Fibroblast of skin of right quadriceps (primary cell): ENCODE results near the gene FAM8A1.

Source experiments
- DNase-seq: peaks from one replicate; pipeline ENCODE4 v3.0.0-alpha.2; 2013

FAM8A1 gene

DNA sequence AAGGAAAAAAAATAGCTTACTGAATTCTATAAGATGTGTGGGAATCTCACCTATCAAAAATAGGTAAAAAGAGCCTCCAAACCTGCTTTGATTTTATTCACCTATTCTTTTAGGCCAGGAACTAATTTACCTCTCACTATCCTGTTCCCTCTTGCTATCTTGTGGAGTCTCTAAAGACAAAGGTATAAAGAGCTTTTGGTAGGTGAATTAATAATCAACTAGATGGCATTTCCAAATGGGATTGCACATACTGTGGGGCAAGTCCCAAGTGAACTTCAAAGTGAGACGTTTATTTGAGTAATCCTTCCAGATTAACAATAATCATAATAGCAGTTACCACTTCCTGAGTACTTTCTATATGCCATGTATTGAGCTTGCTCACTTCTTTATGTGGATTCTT is 2.8 kb downstream of the FAM8A1 start:
- DNase-seq: no peak

DNA sequence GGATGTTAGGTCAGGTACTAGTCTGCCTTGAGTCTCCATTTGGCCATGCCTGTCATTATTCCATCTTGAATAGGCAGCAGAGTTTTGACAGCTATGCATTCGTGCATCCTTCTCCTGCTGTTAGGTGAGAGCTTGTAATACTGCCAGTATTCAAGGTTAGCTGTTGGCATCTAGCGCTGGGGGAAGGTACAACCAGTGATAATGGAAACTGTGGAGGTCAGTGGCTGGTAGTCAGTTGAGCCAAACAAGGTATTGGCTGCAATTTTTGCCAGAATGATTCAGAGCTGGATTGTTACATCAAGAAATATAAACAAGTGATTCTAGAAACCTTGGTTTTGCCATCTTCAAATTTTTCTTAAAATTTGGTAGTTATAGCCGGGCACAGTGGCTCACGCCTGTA is 6.5 kb downstream of the FAM8A1 start:
- DNase-seq: no peak

DNA sequence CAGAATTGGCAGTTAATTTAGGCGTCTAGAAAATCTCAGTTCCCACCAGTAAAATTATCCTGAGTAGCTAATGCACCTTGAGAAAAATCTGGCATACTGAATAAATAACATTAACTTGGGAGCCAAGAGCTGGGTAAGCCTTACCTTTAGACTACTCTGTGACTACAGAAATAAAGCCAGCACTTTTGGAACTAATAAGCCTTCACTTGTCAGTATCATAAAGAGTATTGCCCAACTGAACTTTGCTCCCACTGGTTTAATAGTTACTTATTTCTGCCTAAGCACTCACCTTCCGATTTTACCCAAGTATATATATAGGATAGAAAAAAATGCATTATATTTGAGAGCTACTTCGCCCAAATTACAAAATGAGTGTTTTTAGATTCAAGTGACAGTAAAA is 10.7 kb downstream of the FAM8A1 start:
- DNase-seq: no peak

DNA sequence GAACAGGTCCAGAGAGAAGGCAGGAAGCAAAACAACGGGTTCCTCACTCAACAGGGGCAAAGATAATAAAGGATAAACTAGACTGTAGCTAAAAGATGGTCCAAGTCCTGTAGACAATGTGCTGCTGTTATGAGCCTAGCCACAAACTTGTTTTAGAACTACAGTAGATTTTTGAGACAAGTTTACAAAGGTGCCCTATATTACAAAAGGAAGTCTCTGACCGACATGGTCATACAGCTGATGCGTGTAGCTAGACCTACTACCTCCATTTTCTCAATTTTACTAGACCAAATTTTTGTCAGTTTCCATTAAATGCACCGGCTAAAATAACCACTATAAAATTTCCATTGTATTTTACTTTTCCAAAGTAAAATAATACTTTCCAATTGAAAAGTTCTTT is 11.9 kb downstream of the FAM8A1 start:
- DNase-seq: no peak

DNA sequence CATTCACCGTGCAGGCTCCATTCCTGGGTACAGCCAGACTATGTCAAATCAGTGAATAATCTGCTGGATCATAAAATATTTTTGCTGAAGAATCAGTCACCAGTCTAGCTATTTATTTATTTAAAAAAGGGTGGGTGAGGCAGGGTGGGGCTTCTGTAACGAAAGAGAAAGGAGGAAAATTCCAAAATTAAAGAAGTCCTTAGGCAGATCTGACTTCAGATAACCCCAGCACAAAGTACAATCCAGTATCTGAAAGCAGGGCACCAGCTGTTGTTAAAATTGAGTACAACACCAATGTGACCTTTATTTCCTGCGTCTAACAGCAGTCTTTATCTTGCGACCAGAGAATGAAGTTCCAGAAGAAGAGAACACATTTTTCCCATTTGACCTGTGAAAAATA is 15.7 kb downstream of the FAM8A1 start:
- DNase-seq: no peak

DNA sequence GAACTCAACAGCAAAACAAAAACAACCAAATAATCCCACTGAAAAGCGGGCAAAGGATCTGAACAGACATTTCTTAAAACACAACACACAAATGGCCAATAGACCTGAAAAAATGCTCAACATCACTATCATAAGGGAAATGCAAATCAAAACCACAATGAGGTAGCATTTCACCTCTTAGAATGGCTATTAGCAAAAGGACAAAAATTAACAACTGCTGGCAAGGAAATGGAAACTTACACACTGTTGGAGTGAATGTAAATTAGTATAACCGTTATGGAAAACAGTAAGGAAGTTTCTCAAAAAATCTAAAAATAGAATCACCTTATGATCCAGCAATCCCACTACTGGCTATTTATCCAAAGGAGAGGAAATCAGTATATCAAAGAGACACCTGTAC is 20.9 kb downstream of the FAM8A1 start:
- DNase-seq: no peak

DNA sequence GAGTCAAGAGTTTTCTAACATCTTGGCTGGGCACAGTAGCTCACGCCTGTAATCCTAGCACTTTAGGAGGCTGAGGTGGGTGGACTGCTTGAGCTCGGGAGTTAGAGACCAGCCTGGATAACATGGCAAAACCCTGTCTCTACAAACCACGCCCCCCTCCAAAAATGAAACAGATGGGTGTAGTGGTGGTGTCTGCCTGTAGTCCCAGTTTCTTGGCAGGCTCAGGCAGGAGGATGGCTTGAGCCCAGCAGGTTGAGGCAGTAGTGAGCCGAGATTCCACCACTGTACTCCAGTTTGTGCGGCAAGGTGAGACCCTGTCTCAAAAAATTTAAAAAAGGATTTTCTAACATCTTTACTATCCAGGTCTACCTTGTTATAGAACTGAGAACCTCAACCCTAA is 22.0 kb downstream of the FAM8A1 start:
- DNase-seq: peak; percentile 1

DNA sequence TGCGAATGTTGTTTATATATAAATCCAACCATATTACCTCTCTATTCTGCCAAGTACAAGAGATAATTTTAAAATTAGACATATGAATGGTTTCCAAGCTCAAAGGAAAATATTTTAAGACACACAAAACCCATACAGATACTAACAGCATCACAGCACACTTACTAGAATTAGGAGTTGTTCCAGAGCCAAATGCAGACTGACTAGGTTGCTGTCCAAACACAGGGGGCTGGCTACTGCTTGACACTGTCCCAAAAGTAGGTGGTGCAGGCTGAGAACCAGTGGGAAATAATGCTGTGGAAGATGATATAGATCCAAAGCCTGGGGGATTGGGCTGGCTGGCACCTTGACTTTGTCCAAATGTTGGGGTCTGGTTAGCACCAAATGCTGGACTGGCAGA is 24.3 kb downstream of the FAM8A1 start:
- DNase-seq: no peak

DNA sequence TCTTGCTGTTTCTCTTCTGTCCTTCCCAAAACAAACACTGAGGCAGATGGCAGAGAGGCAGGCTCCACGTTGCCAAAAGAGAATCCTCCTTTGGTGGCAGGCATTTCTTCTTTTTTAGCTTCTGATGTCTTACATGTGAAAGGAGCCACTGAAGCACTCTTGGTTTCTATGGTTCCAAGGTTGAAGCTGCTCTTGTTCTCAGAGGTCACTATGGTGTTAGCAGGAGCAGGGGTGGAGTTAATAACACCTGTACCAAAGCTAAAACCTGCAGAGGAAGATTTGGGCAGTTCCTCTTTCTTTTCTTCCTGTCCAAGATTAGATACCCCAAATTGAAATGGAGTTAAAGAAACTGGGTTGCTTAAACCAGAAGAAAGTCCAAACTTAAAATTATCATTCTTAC is 28.8 kb downstream of the FAM8A1 start:
- no peak for DNase-seq

DNA sequence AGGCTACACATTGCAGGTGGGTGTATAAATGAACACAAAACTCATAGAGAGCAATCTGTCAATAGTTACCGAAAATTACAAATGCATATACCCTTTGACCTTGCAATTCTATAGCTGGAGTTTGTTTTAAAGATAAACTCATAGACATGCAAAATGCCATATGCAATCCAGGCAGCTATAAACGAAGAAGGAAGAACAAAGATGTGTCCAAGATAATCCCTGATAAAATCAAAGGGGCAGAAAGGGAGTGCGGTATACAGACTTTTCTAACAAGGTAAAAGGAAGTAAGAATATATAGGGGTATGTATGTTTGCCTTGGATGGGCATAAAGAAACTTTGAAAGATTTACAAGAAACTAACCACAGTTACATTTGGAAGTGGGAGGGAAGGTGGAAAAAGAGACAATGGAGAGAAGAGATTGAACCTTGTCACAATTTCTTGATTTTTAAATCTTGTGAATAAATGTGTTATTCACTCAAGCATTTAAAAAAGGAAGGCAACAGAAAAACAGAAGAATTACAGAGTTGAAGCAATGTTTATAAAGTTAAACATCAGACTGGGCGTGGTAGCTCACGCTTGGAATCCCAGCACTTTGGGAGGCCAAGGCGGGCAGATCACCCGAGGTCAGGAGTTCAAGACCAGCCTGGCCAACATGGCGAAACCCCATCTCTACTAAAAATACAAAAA is 29.9 kb downstream of the FAM8A1 start:
- DNase-seq: no peak

DNA sequence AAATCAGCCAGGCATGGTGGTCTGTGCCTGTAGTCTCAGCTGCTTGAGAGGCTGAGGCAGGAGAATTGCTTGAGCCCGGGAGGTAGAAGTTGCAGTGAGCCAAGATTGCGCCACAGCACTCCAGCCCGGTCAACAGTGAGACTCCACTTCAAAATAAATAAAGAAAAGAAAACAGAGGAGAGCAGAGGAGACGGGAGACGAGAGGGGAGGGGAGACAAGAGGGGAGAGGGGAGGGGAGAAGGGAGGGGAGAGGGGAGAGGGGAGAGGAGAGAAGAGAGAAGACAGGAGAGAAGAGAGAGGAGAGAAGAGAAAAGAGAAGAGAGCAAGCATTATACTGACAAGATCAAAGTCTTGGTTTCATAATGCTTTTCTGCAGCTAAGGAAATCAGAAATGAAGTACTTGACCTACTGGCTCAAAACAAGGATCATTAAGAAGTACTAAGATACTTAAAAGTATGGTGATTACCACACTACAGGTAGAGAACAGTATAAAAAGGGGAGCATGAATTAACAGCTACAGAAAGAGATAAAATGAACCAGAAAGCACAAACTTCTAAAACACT is 30.5 kb downstream of the FAM8A1 start:
- no peak for DNase-seq

DNA sequence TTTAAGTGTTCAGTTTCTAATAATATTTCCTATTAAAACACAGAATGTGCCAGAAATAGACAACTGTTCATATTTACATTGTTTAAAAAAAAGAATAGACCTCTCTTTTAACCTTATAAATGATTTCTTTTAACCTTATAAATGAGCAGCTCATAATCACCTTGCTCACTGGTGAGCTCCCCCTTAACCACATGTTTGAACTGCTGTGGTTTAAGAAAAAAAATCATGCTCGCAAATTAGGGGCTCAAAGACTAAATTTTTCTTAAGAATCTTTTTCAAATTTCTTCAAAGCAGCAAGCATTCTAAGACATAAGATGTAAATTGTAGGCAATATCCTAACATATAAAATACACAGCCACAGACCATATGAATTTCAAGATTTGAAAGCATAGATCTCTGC is 32.8 kb downstream of the FAM8A1 start:
- no peak for DNase-seq

DNA sequence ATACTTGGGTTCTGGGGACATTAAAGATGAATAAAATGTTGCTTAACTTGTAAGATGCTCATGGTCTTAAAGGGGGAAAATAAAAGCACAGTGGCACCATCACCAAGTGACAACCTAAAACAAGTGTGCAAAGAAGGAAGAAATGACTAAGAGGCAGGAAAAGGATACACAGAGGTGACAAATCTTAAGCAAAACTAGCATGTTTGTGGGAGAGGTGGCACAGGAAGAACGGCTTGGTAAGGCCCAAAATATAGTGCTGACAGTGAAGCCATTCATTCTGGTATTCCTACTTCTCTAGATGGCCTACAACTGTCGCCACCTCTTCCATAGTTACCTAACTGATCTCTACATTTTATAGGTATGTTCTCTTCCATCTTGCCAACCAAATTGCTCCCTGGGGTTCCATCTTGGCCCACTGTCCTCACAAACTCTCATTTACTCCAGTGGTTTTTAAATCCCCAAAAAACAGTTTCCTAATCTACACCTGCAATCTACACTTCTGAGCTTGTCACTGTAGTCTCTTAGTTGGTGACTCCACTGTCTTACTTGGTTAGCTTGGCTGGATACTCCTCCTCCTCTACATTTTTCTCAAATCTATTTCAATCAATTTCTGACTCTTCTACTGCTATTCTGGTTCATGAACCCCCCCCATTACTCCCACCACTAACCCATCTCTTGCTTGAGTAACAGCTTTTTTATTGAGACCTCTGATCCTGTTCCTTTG is 33.5 kb downstream of the FAM8A1 start:
- no peak for DNase-seq

DNA sequence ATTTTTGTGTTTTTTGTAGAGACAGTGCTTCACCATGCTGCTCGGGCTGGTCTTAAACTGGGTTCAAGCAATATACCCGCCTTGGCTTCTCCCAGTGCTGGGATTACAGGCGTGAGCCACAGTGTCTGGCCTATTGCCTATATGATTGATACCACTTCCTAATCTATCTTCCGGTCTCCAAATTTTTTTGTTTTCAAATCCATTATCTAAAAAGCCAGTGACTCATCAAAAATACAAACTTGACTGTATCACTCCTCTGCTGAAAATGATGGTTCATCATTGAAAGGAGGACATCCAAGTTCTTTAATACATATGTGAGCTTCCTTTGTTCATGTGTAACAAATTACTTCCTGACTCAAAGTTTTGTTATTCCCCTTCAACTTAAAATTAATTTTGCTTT is 35.5 kb downstream of the FAM8A1 start:
- no peak for DNase-seq

DNA sequence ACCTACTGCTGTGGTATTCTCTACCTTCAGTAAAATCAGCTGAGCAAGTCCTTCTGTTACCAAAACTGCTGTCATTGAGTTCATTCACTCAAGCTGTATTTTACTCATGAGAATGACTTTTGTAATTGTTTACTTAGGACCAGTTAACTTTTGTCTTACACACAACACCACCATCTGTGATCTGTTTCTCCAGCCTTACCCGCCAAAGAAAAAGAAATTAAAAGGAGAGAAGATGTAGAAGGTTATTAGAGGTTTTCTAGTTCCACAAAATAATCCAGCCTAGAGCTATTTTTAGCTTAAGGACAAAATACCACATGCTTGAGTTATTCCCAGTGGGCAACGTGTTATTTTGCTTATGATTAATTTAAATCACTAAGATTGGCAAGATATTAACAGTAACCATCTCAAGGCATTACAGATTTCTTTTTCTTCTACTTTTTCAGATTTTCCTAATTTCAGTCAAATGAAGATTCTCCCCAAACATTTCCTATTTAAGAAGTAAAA is 38.2 kb downstream of the FAM8A1 start:
- DNase-seq: no peak

DNA sequence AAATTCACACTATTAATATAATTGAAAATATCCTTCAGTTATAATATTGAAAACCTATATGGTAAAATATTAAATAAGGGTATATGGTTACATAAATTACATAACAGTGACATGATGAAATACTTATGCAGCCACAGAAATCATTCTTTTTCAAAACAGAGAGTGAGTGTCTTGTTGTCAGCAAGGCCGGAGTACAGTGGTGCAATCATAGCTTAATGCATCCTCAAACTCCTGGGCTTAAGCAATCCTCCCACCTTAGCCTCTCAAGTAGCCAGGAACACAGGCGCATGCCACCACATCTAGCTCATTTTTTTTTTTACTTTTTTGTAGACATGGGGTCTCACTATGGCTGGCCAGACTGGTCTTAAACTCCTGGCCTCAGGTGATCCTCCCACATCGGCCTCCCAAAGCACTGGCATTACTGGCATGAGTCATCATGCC is 40.4 kb downstream of the FAM8A1 start:
- DNase-seq: peak; percentile 15

DNA sequence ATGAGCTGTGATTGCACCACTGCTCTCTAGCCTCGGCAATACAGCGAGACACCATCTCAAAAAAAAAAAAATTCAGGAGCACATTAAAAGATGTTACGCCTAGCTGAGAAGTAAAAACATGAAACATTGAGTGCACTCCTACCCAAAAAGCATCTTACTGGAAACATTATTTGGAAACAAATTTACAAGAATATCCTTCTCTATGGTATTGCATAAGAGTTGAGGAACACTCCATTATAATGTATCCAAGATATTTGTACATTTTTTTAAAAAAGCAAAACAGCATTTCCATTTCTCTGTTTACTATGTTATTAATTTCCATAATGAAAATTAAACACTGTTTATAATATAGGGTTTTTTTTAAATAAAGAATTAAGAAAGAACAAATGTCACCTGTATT is 48.6 kb downstream of the FAM8A1 start:
- DNase-seq: no peak

DNA sequence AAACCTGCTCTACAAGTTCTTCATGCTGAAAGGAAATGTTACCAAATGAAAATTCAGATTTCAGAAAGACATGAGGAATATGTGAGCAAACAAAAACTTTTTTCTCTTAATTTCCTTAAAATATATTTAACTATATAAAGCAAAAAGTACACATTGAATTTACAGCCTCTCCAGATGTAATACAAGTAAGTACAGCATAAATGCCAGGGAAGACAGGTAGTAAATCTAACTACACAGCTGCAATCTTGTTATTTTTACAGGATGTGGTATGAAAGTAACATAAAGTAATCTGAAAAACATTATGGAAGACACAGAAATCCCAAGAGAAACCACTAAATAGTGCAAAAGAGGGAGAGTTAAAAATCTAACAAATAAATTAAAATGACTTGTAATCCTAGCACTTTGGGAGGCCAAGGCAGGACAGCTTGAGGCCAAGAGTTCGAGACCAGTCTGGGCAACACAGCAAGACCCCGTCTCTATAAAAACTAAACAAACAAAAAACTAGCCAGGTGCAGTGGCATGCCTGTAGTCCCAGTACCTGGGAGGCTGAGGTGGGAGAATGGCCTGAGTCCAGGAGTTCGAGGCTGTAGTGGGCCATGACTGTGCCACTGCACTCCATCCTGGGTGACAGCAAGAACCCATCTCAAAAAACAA is 50.7 kb downstream of the FAM8A1 start:
- no peak for DNase-seq

DNA sequence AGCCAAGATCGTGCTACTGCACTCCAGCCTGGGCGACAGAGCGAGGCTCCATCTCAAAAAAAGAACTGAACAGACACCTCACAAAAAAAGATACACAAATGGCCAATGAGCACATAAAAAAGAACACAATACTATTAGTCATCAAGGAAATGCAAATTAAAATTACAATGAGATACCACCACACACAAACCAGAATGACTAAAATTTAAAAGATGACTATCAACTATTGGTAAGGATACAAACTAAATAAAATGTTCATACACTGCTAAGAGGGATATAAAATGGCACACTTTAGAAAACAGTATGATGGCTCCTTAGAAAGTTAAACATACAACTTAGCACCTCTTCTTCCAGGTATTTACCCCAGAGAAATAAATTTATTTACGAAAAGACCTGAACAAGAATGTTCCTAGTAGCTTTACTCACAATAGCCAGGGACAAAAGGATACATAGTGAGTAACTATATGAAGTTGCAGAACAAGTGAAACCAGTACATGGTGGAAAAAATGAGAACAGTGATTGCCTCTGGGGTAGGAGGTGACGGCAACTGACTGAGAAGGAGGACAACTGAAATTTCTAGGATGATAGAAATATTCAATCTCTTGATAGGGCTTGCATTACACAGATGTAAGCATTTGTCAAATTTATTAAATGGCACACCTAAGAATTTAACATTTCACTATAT is 53.2 kb downstream of the FAM8A1 start:
- DNase-seq: no peak

DNA sequence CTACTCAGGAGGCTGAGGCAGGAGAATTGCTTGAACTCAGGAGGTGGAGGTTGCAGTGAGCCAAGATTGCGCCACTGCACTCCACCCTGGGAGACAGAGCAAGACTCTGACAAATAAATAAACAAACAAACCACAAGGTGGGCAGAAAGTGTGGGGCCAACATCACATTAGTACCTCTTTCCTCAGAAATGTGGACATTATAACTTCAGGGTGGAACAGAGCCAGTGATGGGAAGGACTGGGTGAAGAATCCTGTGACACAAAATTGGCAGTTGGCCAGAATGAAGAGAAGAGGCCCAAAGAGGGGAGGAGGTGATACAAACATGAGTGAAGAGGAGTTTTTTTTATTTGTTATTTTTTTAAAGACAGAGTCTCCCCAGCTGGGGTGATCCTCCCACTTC is 56.0 kb downstream of the FAM8A1 start:
- peak; percentile 15 for DNase-seq

DNA sequence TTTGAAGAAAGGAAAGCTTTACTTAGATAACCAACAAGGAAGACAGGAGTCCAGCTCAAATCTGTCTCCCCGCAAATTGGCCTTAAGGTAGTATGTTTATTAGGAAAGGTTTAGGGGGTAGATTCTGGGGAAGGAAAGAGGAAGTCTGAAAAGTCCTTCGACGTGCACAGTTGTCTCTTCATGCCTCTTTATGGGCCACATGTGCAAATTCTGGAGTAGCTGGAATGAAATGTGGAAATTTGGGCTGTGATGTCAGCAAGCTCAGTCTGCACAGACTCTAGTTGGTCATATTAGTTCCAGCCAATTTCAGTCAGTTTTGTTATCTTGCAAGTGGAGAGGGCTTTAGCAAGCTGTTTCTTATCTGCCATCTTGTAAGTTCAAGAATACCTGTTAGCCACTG is 56.5 kb downstream of the FAM8A1 start:
- DNase-seq: peak; percentile 4
